HCEC 1CT (cell line): ENCODE results near the gene LMO7.
"Not testable (repeated sequence)": the region's sequence is repeated elsewhere in the genome, so short reads cannot be mapped to it uniquely, and the experiment has no call there.

Experiments used
- DNase-seq: peaks from one replicate; pipeline ENCODE4 v3.0.0-alpha.2; 2017

The LMO7 gene

GRCh38 chr13:75782985-75783384 lies 146.9 kb downstream of the LMO7 start:
- peak; percentile 29 for DNase-seq

GRCh38 chr13:75784003-75784402 lies 147.9 kb downstream of the LMO7 start:
- DNase-seq: no peak

- peak; percentile 73 for DNase-seq
Measured at GRCh38 chr13:75785130-75785529, 149.0 kb downstream of the LMO7 start.

GRCh38 chr13:75787249-75787928 lies 151.3 kb downstream of the LMO7 start:
- peak; percentile 69 for DNase-seq

GRCh38 chr13:75788481-75788981 lies 152.4 kb downstream of the LMO7 start:
- DNase-seq: peak; percentile 98

GRCh38 chr13:75789451-75790197 lies 153.5 kb downstream of the LMO7 start:
- DNase-seq: no peak

GRCh38 chr13:75790198-75790970 lies 154.3 kb downstream of the LMO7 start:
- DNase-seq: no peak

- peak; percentile 46 for DNase-seq
Measured at GRCh38 chr13:75792526-75793187, 156.5 kb downstream of the LMO7 start.

- DNase-seq: not testable (repeated sequence)
Measured at GRCh38 chr13:75793188-75793567, 157.0 kb downstream of the LMO7 start.

- DNase-seq: no peak
Measured at GRCh38 chr13:75794663-75795062, 158.5 kb downstream of the LMO7 start.

- no peak for DNase-seq
Measured at GRCh38 chr13:75795274-75795673, 159.1 kb downstream of the LMO7 start.

GRCh38 chr13:75796825-75797224 lies 160.7 kb downstream of the LMO7 start:
- no peak for DNase-seq

- DNase-seq: no peak
Measured at GRCh38 chr13:75797239-75797638, 161.1 kb downstream of the LMO7 start.

GRCh38 chr13:75797719-75798118 lies 161.6 kb downstream of the LMO7 start:
- DNase-seq: no peak

- DNase-seq: peak; percentile 88
Measured at GRCh38 chr13:75798353-75799255, 162.5 kb downstream of the LMO7 start.

GRCh38 chr13:75800545-75800944 lies 164.4 kb downstream of the LMO7 start:
- no peak for DNase-seq

- DNase-seq: no peak
Measured at GRCh38 chr13:75801388-75801945, 165.3 kb downstream of the LMO7 start.

GRCh38 chr13:75802161-75802560 lies 166.0 kb downstream of the LMO7 start:
- DNase-seq: no peak

- no peak for DNase-seq
Measured at GRCh38 chr13:75803164-75803611, 167.1 kb downstream of the LMO7 start.

GRCh38 chr13:75804054-75804453 lies 167.9 kb downstream of the LMO7 start:
- no peak for DNase-seq

GRCh38 chr13:75804605-75805004 lies 168.5 kb downstream of the LMO7 start:
- no peak for DNase-seq
